Stomach (tissue), 4 donors: ENCODE measurements around the gene CAPN12.

Experiments
- EP300 ChIP-seq: sonication (generic); formaldehyde crosslinking; IDR thresholded peaks from one replicate; pipeline ENCODE4 v1.6.1; 2017; ENCODE audit warnings: antibody characterized with exemption
- POLR2AphosphoS5 ChIP-seq, 3 donors: sonication (generic); formaldehyde crosslinking; IDR thresholded peaks; one replicate each; pipeline ENCODE4 v1.6.1; 2016; ENCODE audit warnings: antibody characterized with exemption in 3 of 3
- TF ChIP-seq, protein P1 (sequence below), 7 experiments: fragments of 450-650 bp in 4 of 7; fragments of 200-600 bp in 3 of 7; sonication (generic) in 3 of 7; IDR thresholded peaks; one replicate each; pipeline ENCODE4 v1.5.1; 2016 to 2019; ENCODE audit warnings: antibody characterized with exemption in 7 of 7, control low read depth in 2 of 7, mild to moderate bottlenecking in 1 of 7

DNA sequence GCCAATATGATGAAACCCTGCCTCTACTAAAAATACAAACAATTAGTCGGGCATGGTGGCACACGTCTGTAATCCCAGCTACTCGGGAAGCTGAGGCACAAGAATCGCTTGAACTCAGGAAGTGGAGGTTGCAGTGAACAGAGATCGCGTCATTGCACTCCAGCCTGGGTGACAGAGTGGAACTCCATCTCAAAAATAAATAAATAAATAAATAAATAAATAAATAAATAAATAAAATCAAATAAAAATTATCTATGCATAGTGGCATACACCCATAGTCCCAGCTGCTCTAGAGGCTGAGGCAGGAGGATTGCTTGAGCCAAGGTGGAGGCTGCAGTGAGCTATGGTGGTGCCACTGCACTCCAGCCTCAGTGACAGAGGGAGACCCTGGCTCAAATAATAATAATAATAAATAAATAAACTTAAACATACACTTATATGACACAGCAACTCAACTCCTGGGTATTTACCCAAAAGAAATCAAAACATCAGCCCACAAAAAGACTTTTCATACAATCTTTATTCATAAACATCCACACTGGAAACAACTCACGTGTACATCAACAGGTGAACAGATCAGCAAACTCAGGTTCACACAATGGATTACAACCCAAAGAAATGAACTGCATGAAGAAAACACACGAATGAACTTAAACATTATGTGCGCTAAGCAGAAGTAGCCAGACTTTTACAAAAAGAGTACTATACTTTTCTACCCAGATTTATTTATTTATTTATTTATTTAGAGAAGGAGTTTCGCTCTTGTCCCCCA lies 22.2 kb upstream of the CAPN12 start:
- TF ChIP-seq EP300: no peak
- TF ChIP-seq, protein P1, sequence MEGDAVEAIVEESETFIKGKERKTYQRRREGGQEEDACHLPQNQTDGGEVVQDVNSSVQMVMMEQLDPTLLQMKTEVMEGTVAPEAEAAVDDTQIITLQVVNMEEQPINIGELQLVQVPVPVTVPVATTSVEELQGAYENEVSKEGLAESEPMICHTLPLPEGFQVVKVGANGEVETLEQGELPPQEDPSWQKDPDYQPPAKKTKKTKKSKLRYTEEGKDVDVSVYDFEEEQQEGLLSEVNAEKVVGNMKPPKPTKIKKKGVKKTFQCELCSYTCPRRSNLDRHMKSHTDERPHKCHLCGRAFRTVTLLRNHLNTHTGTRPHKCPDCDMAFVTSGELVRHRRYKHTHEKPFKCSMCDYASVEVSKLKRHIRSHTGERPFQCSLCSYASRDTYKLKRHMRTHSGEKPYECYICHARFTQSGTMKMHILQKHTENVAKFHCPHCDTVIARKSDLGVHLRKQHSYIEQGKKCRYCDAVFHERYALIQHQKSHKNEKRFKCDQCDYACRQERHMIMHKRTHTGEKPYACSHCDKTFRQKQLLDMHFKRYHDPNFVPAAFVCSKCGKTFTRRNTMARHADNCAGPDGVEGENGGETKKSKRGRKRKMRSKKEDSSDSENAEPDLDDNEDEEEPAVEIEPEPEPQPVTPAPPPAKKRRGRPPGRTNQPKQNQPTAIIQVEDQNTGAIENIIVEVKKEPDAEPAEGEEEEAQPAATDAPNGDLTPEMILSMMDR (IDR thresholded peaks at IDR 0.05): no peak
- TF ChIP-seq POLR2AphosphoS5 (IDR thresholded peaks at IDR 0.05): no peak
